K562 (cell line): ENCODE data around the gene LPCAT1. TPM values are rescaled to one million over a fixed set of nuclear protein-coding genes. Genes with fewer than 3 reads are reported as not detected.

Experiments used
- ATAC-seq: fragments of 200-7000 bp; cut with Tn5 transposase; 3 replicates; pipeline ENCODE4 v1.9.1; 2020; ENCODE audit warnings: moderate library complexity
- BruUV-seq: library from RNA; stranded (reverse); fragments of 400-500 nt; replicated peaks from 2 replicates; lab custom pipeline; 2021; lab: Mats Ljungman, UMichigan
- CTCF ChIA-PET: fragments of 300-600 bp; formaldehyde crosslinking; extraction: SDS; loops from one replicate; lab custom pipeline; 2021; ENCODE audit warnings: low intra/inter-chr PET ratio; lab: Yijun Ruan, JAX
- POLR2A ChIA-PET: fragments of 300-600, 350-650 bp; sonication (Branson Sonifier 250); formaldehyde crosslinking; extraction: SDS; loops from one replicate; lab custom pipeline; 2021; ENCODE audit warnings: antibody characterized with exemption, inconsistent platforms; lab: Yijun Ruan, JAX
- DNase-seq, 4 experiments: peaks; one replicate each; pipeline versions ENCODE4 v3.0.0 to v3.0.0-alpha.2; 2011 to 2018; ENCODE audit warnings: low spot score in 3 of 4, mixed read lengths in 3 of 4; ENCODE audit errors: extremely low read depth in 1 of 4
- FAIRE-seq: peaks from 2 replicates; lab custom pipeline; 2011; peaks lifted over from hg19 to GRCh38; lab: Jason Lieb, UNC
- H2AFZ ChIP-seq: 2 replicates; pipeline ENCODE4 v1.6.0; 2011; ENCODE audit warnings: low read depth, low read length, control low read depth, inconsistent platforms
- H3K27ac ChIP-seq: fragments of 200-600 bp; 3 replicates; pipeline ENCODE4 v1.8.0; 2011; ENCODE audit warnings: low read depth, mild to moderate bottlenecking, control low read depth, inconsistent platforms, low read length, moderate library complexity, mixed read lengths; ENCODE audit errors: extremely low read depth
- H3K27me3 ChIP-seq, 2 experiments: fragments of 300-600 bp in 1 of 2; 2 replicates in 1 of 2; 3 replicates in 1 of 2; pipeline versions ENCODE4 v1.6.0 to v1.8.0; 2011; ENCODE audit warnings: inconsistent platforms in 2 of 2, low read length in 2 of 2, mild to moderate bottlenecking in 1 of 2, mixed read lengths in 1 of 2, moderate library complexity in 1 of 2; ENCODE audit not compliant: control insufficient read depth in 2 of 2, insufficient read depth in 2 of 2
- H3K36me3 ChIP-seq: fragments of 300-600 bp; 3 replicates; pipeline ENCODE4 v1.8.0; 2011; ENCODE audit warnings: mild to moderate bottlenecking, low read length, inconsistent platforms; ENCODE audit not compliant: control insufficient read depth, insufficient read depth
- H3K4me1 ChIP-seq, 2 experiments: fragments of 200-600 bp in 1 of 2; replicated peaks in 1 of 2; 2 replicates in 1 of 2; 3 replicates in 1 of 2; pipeline versions ENCODE4 v1.5.1 to v1.8.0; 2011; ENCODE audit warnings: inconsistent platforms in 2 of 2, low read length in 2 of 2, mild to moderate bottlenecking in 1 of 2, mixed read lengths in 1 of 2, moderate library complexity in 1 of 2; ENCODE audit not compliant: control insufficient read depth in 2 of 2, insufficient read depth in 2 of 2
- H3K4me2 ChIP-seq: 2 replicates; pipeline ENCODE4 v1.6.1; 2011; ENCODE audit warnings: low read length, control low read depth, inconsistent platforms, mixed read lengths; ENCODE audit not compliant: insufficient read depth
- H3K4me3 ChIP-seq: fragments of 200-600 bp; sonication (generic), shearing (Covaris generic); 2 replicates; pipeline ENCODE4 v1.5.1; 2016; ENCODE audit warnings: control low read depth, inconsistent platforms
- H3K79me2 ChIP-seq: fragments of 200-600 bp; 3 replicates; pipeline ENCODE4 v1.8.0; 2011; ENCODE audit warnings: low read length, inconsistent platforms; ENCODE audit not compliant: control insufficient read depth, insufficient read depth
- H3K9ac ChIP-seq, 2 experiments: 2 replicates each; pipeline versions ENCODE4 v1.6.0 to v1.6.1; 2011; ENCODE audit warnings: low read depth in 2 of 2, low read length in 2 of 2, control low read depth in 1 of 2, inconsistent platforms in 1 of 2, mild to moderate bottlenecking in 1 of 2, mixed read lengths in 1 of 2; ENCODE audit not compliant: insufficient read depth in 1 of 2
- H3K9me1 ChIP-seq: one replicate; pipeline ENCODE4 v1.6.0; 2011; ENCODE audit warnings: inconsistent platforms, mild to moderate bottlenecking, low read length, moderate library complexity; ENCODE audit not compliant: control insufficient read depth, insufficient read depth
- H3K9me3 ChIP-seq: replicated peaks from 2 replicates; pipeline ENCODE4 v1.5.1; 2011; ENCODE audit warnings: low read depth, low read length, inconsistent platforms; ENCODE audit not compliant: control insufficient read depth, insufficient read depth
- H4K20me1 ChIP-seq: replicated peaks from 2 replicates; pipeline ENCODE4 v1.6.1; 2011; ENCODE audit warnings: low read length, inconsistent platforms, mixed read lengths; ENCODE audit not compliant: control insufficient read depth, insufficient read depth
- GABPB1 ChIP-seq: sonication (generic); formaldehyde crosslinking; IDR thresholded peaks from 2 replicates; pipeline ENCODE4 v1.8.0; 2022; ENCODE audit warnings: mild to moderate bottlenecking, missing genetic modification reagents
- IRF2 ChIP-seq: sonication (generic); formaldehyde crosslinking; IDR thresholded peaks from 2 replicates; pipeline ENCODE4 v1.8.1; 2022; ENCODE audit warnings: mild to moderate bottlenecking, missing genetic modification reagents
- TFE3 ChIP-seq: fragments of 450-650 bp; formaldehyde crosslinking; IDR thresholded peaks from 2 replicates; pipeline ENCODE4 v1.4.0; 2020; ENCODE audit warnings: mild to moderate bottlenecking, mixed read lengths
- WGBS: fragments of 100-300 bp; shearing (Covaris generic); methylation state at CpG from one replicate; pipeline ENCODE4 v1.1.6; 2016; ENCODE audit warnings: low coverage, mixed read lengths; ENCODE audit not compliant: insufficient coverage; ENCODE audit errors: missing lambda C conversion rate; 5-methylcytosine and 5-hydroxymethylcytosine counted together
- in situ Hi-C: fragments of 300-500 bp; cut with MboI; formaldehyde crosslinking; loops from 4 replicates; pipeline ENCODE4 v1.15.0; 2018; ENCODE audit warnings: inconsistent platforms, mixed read lengths
- intact Hi-C: fragments of 100-400 bp; cut with micrococcal nuclease; formaldehyde crosslinking; loops from 2 replicates; pipeline ENCODE4 v1.14.2; 2022
- polyA plus RNA-seq, 8 experiments: library from polyadenylated mRNA; depleted of rRNA in 4 of 8; stranded (reverse) in 5 of 8; unstranded in 3 of 8; fragments of >200 nt; fragmentation: Nextera tagmentation in 2 of 8; fragmentation: Illumina TruSeq in 1 of 8; extraction: Ambion mirVana in 2 of 8; extraction: Trizol in 1 of 8; gene quantifications; 2 replicates each; pipeline versions ENCODE4 v1.2.1 to v1.2.3, GENCODE V29; 2011 to 2014; ENCODE audit warnings: inconsistent platforms in 1 of 8, missing spikeins in 1 of 8
- total RNA-seq, 7 experiments: library from RNA; depleted of rRNA in 6 of 7; stranded (reverse); fragments of >200 nt in 6 of 7; fragmentation: Illumina TruSeq in 2 of 7; extraction: Trizol in 2 of 7; gene quantifications; 2 replicates each; pipeline versions ENCODE4 v1.2.1 to v1.2.3, GENCODE V29; 2011 to 2021; ENCODE audit warnings: low replicate concordance in 1 of 7

The LPCAT1 gene
- total and polyA plus RNA-seq, 9 of the 15 experiments (the other 6 are each of a cell fraction or from before 2014, with no cell fraction given), result 0.14 to 18.4 (median 13.9) TPM

- in situ Hi-C loops (no loop called here), intact Hi-C loops (no loop called here)
- H3K9me1 ChIP-seq, result no peaks in the 10 kb centered on the region
- no peaks in the 10 kb centered on the region for H3K79me2 ChIP-seq
- no TSS peak for BruUV-seq
- no peak overlapping the region for H3K4me3 ChIP-seq
- no peak overlapping the region; a peak in 1 of 4 replicates for H3K9ac ChIP-seq
- ChIA-PET CTCF (no interaction called here), POLR2A (no interaction called here)
- H2AFZ ChIP-seq, result no peak overlapping the region
- peaks cover 0 to 17% of the 10 kb centered on the region in 2 experiments; a peak in 1 of 5 replicates for H3K4me1 ChIP-seq
- TF ChIP-seq GABPB1 (CRISPR knock-in tag), result no peak
- TF ChIP-seq TFE3 (CRISPR knock-in tag), result no peak
- TF ChIP-seq IRF2 (CRISPR knock-in tag), result 0 out of 2 replicates have a peak, but pooled peaks have one; percentile 15
- no peaks in the 10 kb centered on the region; the same call in 1 of the 2 replicates for H4K20me1 ChIP-seq
- no peak overlapping the region for H3K27ac ChIP-seq
- DNase-seq (no peak), FAIRE-seq (no peak), ATAC-seq (no peak)
- no peaks in the 10 kb centered on the region for H3K27me3 ChIP-seq
- H3K9me3 ChIP-seq, result no peaks in the 10 kb centered on the region
- no peaks in the 10 kb centered on the region; the same call in 2 of the 3 replicates for H3K36me3 ChIP-seq
- WGBS, result 41% methylated on average over 8 of the region's 8 CpGs
- no peak overlapping the region for H3K4me2 ChIP-seq
Observed at GRCh38 chr5:1471240-1471853, 52.4 kb downstream of the LPCAT1 start.
